GM12874 (cell line): ENCODE data around the gene HLA-DMA.
A peak's percentile ranks its signal among the peaks of the same experiment; 100 is the strongest.

Experiments
- TF ChIP-seq, protein P1 (sequence below): IDR thresholded peaks from 2 replicates; pipeline ENCODE4 v1.5.1; 2011; ENCODE audit warnings: low read depth, mild to moderate bottlenecking, control low read depth, low read length, moderate library complexity; ENCODE audit not compliant: insufficient read depth

The HLA-DMA gene

GRCh38 chr6:32947552-32948465 is 5.1 kb downstream of the HLA-DMA start:
- TF ChIP-seq, protein P1, sequence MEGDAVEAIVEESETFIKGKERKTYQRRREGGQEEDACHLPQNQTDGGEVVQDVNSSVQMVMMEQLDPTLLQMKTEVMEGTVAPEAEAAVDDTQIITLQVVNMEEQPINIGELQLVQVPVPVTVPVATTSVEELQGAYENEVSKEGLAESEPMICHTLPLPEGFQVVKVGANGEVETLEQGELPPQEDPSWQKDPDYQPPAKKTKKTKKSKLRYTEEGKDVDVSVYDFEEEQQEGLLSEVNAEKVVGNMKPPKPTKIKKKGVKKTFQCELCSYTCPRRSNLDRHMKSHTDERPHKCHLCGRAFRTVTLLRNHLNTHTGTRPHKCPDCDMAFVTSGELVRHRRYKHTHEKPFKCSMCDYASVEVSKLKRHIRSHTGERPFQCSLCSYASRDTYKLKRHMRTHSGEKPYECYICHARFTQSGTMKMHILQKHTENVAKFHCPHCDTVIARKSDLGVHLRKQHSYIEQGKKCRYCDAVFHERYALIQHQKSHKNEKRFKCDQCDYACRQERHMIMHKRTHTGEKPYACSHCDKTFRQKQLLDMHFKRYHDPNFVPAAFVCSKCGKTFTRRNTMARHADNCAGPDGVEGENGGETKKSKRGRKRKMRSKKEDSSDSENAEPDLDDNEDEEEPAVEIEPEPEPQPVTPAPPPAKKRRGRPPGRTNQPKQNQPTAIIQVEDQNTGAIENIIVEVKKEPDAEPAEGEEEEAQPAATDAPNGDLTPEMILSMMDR: peak; percentile 70

GRCh38 chr6:32946893-32947292 is 6.0 kb downstream of the HLA-DMA start:
- TF ChIP-seq, protein P1: no peak

GRCh38 chr6:32945953-32946352 is 6.9 kb downstream of the HLA-DMA start:
- TF ChIP-seq, protein P1: no peak

DNA sequence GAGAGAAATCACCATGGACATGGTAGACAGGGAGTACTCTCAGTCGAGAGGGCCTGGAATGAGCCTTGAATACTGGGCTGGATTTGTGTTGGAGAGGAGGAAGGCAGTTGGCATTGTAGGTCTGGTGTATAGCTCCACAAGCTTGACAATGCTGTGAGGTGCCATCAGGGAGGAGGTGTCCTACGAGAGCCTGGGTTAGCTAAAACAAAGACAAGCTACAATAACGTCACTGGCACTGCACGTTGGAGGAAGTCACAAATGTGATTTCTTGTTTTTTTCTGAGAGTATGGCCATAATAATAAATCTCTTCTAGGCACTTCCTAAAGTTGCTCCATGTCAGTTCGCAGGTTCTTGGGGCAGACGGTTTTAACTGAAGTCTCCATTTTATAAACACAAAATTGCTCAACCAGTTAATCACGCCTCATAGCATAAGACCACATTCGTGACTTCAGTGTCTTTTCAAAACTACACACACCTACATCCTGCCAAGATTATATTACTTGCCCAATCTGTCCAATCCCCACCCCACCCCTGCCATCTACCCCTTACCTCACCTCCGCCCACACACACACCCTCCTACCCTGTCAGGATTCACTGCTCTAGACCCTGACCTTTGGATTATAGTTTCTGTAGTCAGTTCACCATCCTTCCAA is 7.7 kb downstream of the HLA-DMA start:
- TF ChIP-seq, protein P1: no peak

GRCh38 chr6:32943864-32944649 is 8.8 kb downstream of the HLA-DMA start:
- TF ChIP-seq, protein P1: no peak

- TF ChIP-seq, protein P1: no peak
Observed at GRCh38 chr6:32941214-32941768, 11.6 kb downstream of the HLA-DMA start.
